ENCODE results near the gene ORAI3. TPM values are rescaled to one million over a fixed set of nuclear protein-coding genes. Genes with fewer than 3 reads are reported as not detected.
"Not testable (repeated sequence)": the region's sequence is repeated elsewhere in the genome, so short reads cannot be mapped to it uniquely, and the experiment has no call there.

The ORAI3 gene
- total RNA-seq, 1 donor from 2014 or later = 9.8 TPM

DNA sequence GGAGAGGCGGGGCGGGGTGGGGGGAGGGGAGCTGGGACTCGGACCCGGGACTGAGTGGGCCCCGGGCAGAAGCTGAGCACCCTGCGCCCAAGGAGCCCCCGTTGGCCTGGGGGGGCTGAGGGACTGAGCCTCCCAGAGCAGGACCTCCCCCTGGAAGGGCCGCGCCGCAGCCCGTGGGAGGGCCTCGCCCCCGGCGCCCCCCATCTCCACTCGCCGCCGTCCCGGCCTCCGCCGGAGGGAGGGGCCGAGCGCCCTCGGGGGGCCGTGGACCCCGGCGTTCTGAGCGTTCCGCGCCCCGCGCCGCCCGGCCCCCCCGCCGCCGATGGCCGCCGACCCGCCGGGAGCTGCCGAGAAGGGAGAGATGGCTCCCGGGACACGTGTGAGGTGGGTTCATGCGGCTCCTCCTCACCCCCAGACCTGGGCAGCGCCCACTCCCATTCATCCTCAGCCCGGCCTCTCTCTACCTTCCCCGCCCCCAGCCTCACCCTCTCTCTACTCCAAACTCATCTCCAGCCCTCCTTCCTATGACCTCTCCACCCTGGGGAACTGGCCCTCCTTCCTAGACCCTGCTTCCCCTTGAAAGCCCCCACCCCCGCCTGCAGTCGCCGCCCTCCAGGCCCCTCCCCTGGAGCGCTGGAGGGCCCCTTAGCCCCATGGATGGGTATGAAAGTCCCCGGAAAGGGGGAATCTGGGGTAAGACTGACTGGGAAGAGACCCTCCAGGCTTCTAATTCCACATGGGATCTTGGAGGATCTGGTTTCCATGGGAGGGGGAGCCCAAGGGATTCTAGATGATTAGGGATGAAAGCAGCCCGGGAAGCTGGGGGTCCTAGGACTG, 24.6 kb upstream of the ORAI3 start:
- ATAC-seq = no peak

DNA sequence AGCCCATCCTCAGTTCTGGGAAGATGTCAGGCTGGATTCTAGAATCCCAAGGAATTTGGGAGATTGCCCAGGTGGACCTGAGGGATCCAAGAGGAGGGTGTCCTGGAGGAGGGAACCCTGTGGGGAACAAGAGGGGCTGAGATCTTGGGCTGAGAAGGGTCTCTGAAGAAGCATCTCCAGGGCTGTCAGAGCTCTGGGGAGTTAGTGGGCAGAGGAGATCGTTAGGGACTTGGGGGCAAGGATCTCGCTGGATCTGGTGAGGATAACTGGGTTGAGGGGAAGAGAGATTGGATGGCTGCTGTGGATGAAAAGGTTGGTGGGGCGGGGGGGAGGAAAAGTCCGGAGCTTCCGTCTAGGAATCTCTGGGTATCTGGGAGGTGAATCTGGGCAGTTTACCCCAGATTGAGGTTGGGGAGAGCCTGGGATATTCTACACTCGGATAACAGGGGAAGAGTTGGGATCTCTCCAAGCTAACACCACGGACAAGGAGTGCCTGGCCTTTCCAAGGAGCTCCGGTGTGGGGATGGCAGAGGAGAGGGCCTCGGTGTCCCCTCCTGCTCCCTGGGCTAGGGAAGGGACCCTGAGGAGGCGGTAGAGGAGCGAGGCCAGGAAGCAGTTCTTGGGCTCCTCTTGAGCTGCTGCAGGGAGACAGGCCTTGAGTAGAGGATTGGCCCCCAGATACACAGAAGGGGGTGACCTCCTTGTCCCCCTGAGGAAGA, 23.8 kb upstream of the ORAI3 start:
- ATAC-seq = no peak

DNA sequence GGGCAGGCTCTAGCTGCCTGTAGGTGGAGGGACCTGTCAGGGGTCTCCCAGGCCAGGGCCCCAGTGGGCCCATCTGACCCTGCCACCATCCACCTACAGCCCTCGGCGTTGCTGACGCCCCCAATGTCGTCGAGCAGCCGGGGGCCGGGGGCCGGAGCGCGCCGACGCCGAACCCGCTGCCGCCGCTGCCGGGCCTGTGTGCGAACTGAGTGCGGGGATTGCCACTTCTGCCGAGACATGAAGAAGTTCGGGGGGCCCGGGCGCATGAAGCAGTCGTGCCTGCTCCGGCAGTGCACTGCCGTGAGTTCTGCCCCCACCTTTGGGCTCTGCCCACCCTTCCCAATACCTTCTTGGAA, 23.3 kb upstream of the ORAI3 start:
- ATAC-seq = no peak

DNA sequence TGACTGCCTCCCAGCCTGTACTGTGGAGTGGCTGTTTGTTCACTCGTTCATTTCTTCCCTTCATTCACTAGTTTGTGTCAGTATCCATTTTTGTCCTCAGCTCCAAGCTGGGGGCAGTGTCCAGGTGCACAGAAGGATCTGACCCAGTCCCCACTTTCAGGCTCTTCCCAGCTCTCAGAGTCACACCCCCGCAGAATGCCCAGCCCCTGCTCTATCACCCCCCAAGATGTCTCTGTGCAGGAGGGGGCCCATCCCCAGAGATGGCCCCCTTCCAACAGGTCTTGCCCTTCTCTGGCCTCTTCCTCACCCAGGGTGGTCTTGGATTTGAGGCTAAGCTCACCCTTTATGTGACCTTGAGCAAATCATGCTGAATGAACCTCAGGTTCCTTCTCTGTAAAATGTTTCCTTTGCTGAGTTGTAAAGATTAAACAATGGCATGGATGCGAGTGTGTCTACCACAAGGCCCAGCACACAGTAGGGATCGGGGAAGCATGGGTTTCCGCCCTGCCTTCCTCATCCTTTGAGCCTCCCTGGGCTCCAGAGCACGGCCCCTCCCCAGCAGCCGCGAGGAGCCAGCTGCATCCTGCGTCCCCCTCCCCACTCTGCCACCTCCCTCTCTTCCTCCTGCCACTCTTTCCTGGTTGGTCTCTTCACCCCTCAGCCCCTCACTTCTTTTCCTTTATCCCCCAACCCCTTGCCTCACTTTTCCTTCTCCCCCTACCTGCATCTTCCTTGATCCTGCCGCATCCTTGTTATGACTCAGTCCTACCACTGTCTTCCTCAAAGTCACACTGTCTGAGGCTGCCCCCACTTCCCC, 22.7 kb upstream of the ORAI3 start:
- no peak for ATAC-seq

DNA sequence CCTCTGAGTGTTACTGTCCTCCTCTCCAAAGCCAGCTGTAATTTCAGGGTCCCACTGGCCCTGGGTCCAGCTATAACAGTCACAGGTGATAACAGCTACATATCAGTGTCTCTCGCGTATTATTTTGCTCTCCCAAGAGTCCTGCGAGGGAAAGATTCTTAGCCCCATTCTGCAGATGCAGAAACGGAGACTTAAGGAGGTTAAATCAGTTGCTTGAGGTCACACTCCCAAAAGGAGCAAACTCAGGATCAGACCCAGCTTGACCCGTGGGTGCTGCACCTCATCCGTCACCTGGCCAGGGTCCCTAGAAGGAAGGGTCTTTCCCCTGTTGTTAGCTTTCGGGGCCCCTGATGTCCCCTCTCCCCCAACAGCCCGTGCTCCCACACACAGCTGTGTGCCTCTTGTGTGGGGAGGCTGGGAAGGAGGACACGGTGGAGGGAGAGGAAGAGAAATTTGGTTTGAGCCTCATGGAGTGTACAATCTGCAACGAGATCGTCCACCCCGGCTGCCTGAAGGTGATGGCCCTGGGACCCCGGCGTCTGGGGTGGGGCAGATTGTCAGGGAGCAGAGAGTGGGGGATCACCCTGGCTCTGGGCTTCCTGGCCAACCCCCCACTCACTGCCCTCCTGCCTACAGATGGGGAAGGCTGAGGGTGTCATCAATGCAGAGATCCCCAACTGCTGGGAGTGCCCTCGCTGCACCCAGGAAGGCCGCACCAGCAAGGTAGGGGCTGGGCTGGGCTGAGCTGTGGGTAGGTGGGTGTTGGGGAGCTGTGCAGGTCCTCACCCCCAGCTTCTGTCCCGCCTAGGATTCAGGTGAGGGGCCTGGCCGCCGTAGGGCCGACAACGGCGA, 21.7 kb upstream of the ORAI3 start:
- ATAC-seq = no peak

DNA sequence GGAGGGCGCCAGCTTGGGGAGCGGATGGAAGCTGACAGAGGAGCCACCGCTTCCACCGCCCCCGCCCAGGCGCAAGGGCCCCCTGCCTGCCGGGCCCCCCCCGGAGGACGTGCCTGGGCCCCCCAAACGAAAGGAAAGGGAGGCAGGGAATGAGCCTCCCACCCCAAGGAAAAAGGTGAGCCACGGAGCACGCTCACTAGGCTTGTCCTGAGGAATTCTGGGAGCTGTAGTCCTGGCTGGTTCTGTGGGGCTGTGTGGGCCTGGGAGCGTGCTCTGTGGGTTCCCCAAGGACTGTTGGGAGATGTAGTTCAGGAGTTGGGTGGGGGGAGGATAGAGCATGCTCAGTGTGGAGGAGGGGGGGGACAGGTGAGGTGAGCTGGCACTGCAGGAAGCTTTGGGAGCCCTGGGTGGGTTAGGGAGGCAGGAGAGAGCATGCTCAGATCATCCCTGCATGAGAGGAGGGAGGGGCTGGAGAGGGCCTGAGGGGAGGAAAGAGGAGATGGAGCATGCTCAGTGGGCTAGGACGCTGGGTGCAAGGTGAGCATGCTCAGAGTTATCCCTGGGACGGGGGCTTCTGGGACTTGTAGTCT, 21.0 kb upstream of the ORAI3 start:
- ATAC-seq = peak; percentile 49

DNA sequence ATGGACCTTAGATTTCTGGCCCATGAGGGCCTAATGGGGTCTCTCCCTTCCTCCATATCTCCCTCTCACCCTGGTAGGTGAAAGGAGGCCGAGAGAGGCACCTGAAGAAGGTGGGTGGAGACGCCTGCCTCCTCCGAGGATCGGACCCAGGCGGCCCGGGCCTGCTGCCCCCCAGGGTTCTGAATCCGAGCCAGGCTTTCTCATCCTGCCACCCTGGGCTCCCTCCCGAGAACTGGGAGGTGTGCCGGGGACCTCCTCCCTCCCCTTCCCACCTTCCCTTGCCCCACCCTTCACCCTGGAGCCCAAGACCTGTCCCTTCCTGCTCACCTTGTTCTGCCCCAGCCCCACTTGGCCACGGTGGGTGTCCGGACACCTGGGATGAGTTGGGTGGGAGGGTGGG, 20.5 kb upstream of the ORAI3 start:
- peak; percentile 1 for ATAC-seq

DNA sequence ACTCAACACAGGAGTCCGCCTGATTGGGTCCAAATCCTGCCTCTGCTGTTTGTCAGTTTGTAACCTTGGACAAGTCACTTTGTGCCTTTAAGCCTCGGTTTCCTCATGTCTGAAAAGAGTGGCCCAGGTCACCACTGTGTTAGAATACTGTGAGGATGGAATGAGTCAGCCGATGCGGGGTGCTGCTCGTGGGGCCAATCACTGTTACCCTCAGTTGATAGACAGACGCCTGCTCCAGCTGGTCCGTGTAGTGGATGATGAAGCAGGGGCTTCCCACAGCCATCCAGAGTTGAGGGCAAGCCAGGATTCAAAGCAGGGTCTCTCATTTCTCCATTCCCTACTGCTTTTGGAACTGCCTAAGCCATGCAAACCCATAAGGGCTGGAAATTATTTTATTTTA, 19.7 kb upstream of the ORAI3 start:
- no peak for ATAC-seq

DNA sequence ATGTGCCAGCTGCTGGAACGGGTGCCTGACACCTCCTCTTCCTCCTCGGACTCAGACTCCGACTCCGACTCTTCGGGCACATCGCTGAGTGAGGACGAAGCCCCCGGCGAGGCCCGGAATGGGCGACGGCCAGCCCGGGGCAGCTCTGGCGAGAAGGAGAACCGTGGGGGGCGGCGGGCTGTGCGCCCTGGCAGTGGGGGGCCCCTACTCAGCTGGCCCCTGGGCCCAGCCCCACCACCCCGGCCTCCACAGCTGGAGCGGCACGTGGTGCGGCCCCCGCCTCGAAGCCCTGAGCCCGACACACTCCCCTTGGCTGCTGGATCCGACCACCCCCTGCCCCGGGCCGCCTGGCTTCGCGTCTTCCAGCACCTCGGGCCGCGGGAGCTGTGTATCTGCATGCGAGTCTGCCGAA, 18.7 kb upstream of the ORAI3 start:
- no peak for ATAC-seq

DNA sequence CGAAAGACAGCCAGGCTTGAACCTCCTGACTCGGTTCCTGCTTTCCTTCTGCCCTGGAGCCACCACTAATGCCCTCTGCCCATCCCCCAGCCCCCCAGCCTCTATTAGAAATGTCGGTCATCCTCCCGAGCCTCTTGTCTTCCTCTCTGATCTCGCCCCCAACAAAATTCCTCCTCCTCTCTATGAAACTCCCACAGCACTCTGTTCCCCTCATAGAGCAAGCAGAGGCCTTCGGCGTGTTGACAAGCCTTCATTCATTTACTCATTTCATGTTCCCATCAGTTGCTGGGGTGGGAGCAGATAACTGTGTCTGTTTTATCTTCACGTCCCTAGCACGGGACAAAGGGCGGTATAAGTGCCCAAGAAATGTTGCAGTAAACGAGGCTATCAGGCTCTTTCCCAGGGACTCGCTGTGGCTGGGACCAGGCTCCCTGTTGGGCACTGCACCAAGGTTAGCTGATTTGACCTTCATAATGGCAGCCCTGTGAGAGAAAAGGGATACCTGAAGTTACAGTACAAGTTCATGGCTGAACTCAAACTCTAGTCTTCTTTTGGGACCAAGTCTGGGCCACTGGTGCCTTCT, 17.7 kb upstream of the ORAI3 start:
- ATAC-seq = no peak

DNA sequence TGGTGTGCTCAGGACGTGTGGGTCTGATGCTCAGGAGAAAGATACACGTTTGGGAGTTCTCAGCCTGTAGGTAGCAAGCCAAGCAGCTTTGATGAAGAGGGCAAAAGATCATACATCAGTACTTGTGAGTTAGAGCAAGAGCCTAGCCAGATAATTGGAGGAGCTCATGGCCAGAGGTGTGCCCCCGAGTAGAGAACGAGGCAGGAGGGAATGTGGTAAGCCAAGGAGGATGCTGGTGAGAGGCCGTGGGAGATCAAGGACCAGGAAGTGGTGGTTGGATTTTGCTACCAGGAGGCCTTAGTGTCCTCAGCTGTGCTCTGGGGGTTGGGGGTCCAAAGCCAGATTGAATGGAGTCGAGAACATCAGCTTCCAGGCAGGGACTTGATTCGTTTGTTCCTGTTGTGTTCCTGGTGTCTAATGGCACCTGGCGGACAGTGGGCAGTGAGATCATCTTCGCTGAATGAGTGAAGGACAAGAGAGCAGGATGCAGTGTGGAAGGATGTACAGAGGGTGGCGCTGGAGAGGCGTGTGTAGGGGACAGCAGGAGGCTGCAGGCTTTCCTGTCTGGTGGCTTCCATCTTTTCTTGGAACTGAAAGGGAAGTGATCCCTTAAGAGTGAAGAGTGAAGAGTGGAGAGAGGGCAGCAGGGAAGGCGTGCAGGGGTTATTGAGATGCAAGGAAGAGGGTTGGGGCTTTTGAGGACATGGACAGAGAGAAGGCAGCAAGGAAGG, 13.9 kb upstream of the ORAI3 start:
- peak; percentile 63 for ATAC-seq

DNA sequence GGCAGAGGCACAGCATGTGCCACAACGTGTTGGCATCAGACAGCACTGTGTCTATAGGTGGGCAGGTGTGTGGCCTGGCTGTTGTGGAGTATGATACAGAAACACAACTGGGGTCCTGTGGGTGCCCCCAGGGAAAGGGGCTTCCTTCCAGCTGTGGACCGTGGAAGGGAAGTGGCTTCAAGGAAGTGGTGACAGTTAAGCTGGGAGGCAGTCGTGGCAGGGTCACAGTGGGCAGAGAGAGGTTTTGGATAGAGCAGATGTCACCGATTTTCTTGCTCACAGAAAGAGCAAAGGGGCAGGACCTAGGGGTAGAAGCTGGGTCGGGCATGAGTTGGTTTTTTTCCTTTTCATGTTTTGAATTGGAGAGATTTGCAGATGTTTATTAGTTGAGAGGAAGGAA, 11.2 kb upstream of the ORAI3 start:
- ATAC-seq = no peak

DNA sequence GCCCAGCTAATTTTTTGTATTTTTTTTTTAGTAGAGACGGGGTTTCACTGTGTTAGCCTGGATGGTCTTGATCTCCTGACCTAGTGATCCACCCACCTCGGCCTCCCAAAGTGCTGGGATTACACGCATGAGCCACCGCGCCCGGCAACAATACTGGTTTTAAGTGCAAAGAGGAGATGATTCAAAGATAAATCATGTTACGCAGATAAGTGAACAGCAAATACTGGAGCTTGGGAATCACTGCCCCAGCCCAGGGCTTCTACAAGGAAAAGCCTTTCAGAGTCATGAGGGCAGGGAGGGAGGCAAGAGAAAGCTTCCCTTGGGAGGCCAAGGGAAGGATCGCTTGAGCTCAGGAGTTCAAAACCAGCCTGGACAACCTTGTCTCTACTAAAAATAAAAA, 9.3 kb upstream of the ORAI3 start:
- ATAC-seq = not testable (repeated sequence)

DNA sequence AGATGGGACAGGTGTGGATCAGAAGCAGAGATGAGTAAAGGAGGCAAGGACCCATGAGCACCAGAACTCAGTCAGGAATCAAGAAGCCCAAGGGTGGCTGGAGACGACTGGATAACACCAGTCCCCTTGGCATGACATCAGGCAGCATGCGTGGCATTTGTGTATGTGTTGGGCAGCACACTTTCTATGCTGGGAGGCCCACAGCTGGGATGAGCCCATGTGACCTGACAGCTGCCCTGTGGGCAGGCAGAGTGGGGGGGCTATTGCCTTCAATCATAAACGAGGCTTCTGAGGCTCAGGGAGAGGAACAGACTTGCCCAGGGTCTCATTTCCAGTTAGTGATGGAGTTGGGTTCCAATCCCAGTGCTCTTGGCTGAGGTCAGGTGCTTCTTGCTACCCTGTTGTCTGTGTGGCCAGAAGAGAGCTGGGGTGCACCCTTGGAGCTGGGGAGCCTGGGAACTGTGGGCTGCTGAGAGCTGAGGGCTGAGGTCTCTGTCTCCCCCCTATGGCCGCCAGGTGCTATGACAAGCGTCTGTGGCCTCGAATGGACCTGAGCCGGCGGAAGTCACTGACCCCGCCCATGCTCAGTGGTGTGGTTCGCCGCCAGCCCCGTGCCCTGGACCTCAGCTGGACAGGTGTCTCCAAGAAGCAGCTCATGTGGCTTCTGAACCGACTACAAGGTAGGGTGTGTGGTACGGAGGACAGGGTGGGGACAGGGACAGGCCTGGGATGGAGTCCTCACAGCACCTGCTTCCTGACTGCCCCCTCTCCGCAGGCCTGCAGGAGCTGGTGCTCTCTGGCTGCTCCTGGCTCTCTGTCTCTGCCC, 7.1 kb upstream of the ORAI3 start:
- ATAC-seq = peak; percentile 87

DNA sequence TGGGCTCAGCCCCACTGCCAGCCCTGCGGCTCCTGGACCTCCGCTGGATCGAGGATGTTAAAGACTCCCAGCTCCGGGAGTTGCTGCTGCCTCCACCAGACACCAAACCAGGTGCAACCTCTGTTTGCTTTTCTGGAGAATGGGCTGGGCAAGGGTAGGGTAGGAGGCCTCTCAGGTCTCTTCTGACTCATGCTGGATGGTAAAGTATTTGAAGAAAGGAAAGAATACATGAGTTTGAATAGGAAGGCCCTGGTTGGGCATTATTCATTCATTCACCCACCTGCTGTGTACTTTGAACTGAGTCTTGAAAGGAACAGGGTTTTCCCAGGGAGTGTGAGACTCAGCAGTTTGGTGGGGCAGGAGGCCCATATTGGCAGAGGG, 6.5 kb upstream of the ORAI3 start:
- ATAC-seq = no peak

DNA sequence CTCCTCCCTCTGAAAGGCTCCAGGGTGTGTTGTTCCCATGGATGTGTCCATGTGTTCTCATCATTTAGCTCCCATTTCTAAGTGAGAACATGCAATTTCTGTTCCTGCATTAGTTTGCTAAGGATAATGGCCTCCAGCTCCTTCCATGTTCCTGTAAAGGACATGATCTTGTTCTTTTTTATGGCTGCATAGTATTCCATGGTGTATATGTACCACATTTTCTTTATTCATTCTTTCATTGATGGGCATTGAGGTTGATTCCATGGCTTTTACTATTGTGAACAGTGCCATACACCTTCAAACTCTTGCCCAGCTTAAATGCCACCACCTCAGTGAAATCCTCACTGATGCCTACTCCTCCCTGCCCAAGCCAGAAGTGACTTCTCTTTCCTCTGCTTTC, 4.5 kb upstream of the ORAI3 start:
- no peak for ATAC-seq

DNA sequence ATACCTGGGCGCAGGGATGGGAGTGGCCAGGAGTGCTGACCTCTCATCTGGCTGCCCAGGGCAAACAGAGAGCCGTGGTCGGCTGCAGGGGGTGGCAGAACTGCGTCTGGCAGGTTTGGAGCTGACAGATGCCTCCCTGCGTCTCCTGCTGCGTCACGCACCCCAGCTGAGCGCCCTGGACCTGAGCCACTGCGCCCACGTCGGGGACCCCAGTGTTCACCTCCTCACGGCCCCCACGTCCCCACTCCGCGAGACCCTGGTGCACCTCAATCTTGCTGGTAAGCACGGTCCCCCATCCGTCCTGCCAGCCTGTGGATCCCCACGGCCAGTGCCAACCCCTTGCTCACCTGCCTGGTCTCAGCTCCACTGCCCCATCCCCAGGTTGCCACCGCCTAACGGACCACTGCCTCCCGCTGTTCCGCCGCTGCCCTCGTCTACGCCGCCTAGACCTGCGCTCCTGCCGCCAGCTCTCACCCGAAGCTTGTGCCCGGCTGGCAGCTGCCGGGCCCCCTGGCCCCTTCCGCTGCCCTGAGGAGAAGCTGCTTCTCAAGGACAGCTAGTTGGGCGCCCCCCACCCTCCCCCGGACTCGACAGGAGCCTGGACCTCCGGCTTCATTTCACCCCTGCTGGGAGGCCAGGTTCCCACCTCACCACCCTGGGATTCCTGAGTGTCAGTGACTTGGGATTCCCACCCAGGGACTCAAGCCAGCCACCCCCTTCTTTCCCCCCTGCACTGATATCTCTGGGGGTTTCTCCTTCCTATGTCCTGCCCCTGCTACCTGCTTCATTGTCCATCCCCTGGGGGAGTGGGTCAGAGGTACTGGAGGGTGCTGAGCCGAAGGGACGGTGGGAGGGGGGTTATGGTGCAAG, 2.0 kb upstream of the ORAI3 start:
- ATAC-seq = no peak

DNA sequence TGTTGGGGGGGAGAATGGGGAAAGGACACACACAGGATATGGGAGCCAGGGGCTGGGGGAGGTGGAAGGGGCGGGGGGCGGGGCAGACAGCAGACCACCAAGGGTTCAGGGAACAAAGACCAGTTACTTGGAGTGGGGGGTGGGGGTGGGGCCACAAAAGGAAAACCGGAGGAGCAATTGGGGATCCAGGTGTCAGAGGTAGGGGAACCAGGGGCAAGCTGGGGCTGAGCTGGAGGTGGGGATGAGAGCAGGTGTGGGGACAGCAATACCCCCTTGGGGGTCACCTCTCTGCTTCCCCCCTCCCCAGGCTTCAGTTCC, 1.4 kb upstream of the ORAI3 start:
- ATAC-seq = no peak

All from esophagus mucosa (tissue), 1 donor.